GM19467 (cell line): Measurements from ENCODE around the gene UBE2V1.
"Not testable (repeated sequence)": the region's sequence is repeated elsewhere in the genome, so short reads cannot be mapped to it uniquely, and the experiment has no call there.

Experiments
- ATAC-seq: cut with Tn5 transposase; IDR thresholded peaks from one replicate; pipeline ENCODE4 v1.9.1; 2021; ENCODE audit warnings: mild to moderate bottlenecking, moderate library complexity; ENCODE audit not compliant: unreplicated experiment

Gene UBE2V1

GRCh38 chr20:50138120-50138478 is 25.1 kb upstream of the UBE2V1 start:
- ATAC-seq: no peak

GRCh38 chr20:50137702-50138101 is 24.8 kb upstream of the UBE2V1 start:
- ATAC-seq: not testable (repeated sequence)

GRCh38 chr20:50136822-50137599 is 24.1 kb upstream of the UBE2V1 start:
- ATAC-seq: no peak

- ATAC-seq: not testable (repeated sequence)
Measured at GRCh38 chr20:50135157-50135556, 22.2 kb upstream of the UBE2V1 start.

- no peak for ATAC-seq
Measured at GRCh38 chr20:50133474-50134217, 20.7 kb upstream of the UBE2V1 start.

- ATAC-seq: no peak
Measured at GRCh38 chr20:50133041-50133440, 20.1 kb upstream of the UBE2V1 start.

GRCh38 chr20:50130995-50131394 is 18.0 kb upstream of the UBE2V1 start:
- ATAC-seq: no peak

DNA sequence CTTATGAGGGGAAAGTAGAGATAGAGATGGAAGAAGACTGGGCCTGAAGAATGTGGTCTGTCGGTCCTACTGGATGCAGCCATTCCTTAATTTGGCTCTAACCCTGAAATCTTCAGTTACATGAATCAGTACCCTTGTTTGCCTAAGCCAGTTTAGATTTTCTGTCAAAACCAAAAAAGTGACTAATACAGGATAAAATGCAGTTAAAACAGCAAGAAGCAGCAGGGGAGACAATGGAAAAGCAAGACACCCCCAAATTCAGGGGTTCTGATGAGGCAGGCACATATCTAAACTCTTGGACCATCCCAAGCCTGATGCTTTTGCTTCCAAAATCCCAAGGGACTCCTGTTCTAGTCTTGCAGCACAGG is 17.4 kb upstream of the UBE2V1 start:
- no peak for ATAC-seq

DNA sequence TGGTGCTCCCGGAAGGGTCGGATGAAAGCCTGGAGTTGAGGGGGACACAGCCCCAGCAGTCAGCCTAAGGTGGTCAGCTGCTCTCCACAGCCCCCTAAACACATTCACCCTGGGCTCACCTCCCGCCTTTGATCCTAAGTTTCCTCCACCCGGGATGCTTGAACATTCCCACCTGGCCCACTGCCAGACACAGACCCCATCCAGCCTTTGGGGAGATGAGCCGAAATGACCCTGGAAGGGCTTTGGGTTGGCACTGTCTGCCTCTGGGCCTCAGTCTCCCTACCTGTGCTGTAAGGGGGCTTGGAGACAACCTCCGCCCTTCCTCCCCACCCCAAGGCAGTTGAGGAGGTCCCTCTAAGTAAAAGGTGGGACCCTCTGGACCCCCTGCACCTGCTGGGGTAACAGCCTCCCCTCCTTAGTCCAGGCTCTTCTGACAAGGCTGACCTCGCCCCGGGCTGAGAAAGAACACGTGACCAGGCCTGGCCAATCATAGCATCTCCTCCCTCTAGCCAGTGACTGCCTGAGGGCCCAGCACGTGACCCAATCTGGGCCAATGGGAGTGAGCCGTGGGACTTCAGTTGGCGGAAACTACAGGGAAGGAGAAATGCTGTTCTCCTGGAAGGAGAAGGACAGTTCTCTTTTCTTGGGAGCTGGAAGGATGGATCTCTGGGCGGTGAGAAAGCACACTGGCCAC is 16.9 kb upstream of the UBE2V1 start:
- ATAC-seq: no peak

GRCh38 chr20:50128520-50128905 is 15.6 kb upstream of the UBE2V1 start:
- no peak for ATAC-seq

- ATAC-seq: no peak
Measured at GRCh38 chr20:50127587-50128519, 14.9 kb upstream of the UBE2V1 start.

DNA sequence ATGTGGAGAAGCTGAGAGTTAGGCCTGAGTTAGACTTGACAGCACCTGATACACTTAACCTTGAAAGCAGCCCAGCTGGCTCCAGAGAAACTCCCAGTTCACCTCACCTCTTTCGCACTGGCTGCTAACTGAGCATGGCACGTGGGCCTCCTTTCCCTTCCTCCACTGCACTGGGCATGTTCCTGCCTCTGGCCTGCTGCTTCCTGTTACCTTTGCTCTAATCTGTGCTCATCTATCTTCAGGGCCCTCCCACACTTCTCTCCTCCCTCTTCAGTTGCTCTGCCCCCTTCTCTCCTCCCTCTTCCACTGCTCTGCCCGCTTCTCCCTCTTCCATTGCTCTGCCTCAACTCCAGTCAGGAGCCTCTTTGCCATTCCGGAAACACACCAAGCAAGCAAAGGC is 13.7 kb upstream of the UBE2V1 start:
- ATAC-seq: no peak

- ATAC-seq: no peak
Measured at GRCh38 chr20:50125279-50125678, 12.3 kb upstream of the UBE2V1 start.

DNA sequence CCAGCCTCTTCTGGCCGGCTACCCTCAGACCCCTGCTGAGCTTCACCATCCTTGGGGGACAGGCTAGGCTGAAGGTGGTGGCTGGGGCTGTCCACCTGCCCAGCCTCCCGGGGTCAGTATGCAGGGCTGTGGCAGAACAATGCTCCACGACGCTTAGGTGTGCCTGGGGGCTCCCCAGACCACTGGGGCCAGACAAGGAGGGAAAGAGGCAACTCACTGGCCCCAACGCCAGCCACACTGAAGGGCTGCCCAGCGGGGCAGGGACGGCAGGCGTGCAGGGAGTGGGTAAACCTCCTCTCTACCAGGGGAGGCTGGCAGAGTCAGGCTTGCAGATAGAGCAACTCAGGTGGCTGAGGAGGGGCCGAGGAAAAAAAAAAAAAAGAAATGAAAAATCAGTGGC is 11.5 kb upstream of the UBE2V1 start:
- ATAC-seq: no peak

DNA sequence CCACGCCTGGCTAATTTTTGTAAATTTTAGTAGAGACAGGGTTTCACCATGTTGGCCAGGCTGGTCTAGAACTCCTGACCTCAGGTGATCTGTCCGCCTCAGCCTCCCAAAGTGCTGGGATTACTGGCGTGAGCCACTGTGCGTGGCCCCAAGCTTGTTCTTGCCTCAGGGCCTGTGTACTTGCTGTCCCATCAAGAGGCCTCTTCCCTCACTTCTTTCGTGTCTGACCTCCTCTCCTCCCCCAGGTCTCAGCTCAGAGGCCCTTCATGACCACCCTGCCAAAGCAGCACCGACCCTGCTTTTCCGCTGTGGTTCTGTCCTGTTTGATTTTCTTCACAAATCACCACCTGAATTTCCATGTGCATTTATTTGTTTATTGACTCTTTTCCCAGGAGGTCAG is 10.5 kb upstream of the UBE2V1 start:
- no peak for ATAC-seq

DNA sequence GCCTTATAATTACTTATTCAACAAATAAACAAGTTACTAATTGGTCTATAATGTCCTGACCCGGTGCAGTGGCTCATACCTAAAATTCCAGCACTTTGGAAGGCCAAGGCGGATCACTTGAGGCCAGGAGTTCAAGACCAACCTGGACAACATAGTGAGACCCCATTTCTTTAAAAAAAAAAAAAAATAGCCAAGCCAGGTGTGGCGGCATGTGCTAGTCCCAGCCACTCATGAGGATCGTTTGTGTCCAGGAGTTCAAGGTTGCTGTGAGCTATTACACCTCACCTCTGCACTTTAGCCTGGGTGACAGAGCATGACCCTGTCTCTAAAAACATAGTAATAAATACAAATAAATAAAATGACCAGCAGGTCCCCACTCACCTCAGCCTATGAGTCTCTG is 9.8 kb upstream of the UBE2V1 start:
- no peak for ATAC-seq

DNA sequence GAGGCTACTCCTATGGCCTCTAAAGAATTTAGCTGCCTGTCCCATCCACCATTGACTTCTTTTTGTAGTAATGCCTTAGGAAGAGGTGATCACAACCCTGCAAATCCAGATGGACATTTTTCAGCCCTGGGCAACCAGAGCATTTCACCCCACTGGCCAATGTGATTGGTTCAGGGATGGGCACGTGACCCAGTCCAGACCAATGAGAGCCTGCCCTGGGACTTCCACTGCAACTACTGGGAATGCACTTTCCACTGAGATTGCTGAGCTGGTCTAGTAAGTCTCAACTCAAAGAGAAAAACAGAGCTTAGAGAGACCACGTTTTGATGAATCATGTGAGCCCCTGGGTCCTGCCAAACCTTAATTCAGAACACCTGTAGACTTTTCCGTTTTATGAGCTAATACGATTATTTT is 8.9 kb upstream of the UBE2V1 start:
- ATAC-seq: no peak

GRCh38 chr20:50120935-50121693 is 8.2 kb upstream of the UBE2V1 start:
- ATAC-seq: no peak

DNA sequence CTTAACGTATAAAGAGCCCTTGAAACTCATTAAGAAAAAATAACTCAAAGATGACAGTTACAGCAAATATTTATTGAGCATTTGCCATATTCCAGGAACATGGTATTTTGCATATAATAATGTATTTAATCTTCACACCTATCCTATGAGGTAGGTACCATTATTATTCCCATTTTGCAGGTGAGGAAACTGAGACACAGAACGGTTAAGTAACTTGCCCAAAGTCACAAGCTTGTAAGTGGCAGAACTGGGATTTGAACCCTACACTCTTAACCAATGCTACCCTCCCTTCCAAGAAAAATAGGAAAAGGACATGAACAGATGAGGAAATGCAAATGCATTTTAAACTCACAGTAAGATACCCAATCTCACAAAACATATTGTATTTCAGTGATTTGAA is 5.3 kb upstream of the UBE2V1 start:
- no peak for ATAC-seq

- no peak for ATAC-seq
Measured at GRCh38 chr20:50116368-50116999, 3.5 kb upstream of the UBE2V1 start.
